GM12875 (cell line): ENCODE measurements around the gene TLL2.

Experiments
- H3K4me3 ChIP-seq: one replicate; pipeline ENCODE4 v1.5.1; 2011; ENCODE audit warnings: low read depth, low read length, control low read depth
- TF ChIP-seq, protein P1 (sequence below): IDR thresholded peaks from 2 replicates; pipeline ENCODE4 v1.5.1; 2011; ENCODE audit warnings: low read depth, mild to moderate bottlenecking, control low read depth, inconsistent platforms, low read length, moderate library complexity, borderline replicate concordance; ENCODE audit not compliant: insufficient read depth

TLL2 gene

DNA sequence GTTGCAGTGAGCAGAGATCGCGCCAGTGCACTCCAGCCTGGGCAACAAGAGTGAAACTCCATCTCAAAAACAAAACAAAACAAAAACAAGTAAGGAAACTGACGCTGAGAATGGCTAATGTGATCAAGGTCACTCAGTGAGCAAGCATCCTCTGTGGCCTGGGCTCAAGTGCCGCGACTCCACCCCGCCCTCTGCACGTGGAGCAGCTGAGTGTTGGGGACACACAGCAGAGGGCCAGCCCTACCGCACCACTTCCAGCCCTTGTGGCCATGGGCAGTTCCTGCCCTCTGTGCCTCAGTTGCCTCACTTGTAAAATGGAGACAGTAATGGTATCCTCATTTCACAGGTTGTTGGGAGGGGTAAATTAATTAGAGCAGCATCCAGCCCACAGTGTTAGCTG lies 134.0 kb downstream of the TLL2 start:
- TF ChIP-seq, protein P1, sequence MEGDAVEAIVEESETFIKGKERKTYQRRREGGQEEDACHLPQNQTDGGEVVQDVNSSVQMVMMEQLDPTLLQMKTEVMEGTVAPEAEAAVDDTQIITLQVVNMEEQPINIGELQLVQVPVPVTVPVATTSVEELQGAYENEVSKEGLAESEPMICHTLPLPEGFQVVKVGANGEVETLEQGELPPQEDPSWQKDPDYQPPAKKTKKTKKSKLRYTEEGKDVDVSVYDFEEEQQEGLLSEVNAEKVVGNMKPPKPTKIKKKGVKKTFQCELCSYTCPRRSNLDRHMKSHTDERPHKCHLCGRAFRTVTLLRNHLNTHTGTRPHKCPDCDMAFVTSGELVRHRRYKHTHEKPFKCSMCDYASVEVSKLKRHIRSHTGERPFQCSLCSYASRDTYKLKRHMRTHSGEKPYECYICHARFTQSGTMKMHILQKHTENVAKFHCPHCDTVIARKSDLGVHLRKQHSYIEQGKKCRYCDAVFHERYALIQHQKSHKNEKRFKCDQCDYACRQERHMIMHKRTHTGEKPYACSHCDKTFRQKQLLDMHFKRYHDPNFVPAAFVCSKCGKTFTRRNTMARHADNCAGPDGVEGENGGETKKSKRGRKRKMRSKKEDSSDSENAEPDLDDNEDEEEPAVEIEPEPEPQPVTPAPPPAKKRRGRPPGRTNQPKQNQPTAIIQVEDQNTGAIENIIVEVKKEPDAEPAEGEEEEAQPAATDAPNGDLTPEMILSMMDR = no peak
- H3K4me3 ChIP-seq = no peak overlapping the region

DNA sequence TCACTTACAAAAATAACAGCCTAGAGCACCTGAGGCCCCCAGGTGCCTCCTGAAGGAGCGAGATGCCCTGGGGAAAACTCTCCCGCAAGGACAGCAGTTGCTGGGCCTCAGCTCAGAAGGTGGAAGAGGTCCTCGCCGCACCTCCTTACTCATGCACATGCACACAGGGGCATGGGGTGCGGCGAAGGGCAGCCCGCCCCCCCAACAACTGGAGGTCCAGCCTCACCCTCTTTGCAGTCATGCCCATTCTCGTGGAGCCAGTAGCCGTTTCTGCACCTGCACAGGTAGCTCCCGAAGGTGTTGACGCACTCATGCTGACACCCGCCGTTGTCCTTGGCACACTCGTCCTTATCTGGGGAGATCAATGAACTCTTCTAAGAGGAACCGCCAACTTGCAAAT lies 135.0 kb downstream of the TLL2 start:
- TF ChIP-seq, protein P1 = no peak
- no peak overlapping the region for H3K4me3 ChIP-seq

DNA sequence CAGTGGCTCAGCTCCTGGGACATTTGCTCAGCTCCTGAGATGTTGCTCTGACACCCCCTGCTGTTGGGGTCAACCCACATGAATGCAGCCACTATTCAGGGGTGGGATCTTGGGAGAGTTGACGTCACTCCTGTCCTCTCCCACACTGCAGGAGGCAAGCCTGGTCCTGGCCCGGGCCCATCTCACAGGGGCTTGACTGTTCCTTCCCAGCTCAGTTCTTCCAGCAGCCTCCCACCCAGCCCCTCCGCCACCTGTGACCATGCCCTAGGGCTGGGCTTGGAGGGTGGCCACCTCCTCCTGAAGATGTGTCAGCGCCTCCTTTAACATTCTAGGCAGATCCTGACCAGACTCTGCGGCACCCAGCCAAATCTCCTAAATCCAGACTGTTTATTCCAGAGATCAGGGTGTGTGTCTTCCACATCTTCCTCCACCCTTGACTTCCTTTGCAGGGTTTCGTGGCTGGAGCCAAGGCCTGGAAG lies 135.9 kb downstream of the TLL2 start:
- TF ChIP-seq, protein P1 = no peak
- no peak overlapping the region for H3K4me3 ChIP-seq

DNA sequence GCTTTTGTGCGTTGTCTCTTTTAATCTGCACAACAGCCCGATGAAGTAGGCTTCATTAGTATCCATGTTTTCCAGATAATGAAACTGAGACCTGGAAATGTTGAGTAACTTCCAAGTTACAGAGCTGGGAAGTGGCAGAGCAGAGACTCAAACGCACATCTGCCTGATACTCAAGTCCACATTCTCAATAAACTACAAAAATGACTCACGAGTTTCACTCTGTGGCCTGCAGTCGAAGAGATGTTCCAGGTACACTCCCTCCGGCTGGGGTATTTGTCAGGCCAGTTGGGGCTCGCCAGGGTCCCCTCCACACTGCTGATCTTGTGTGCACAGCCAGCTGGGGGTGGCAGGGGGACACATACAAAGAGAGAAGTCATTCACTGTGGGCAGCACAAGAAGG lies 137.2 kb downstream of the TLL2 start:
- TF ChIP-seq, protein P1 = no peak
- no peak overlapping the region for H3K4me3 ChIP-seq

DNA sequence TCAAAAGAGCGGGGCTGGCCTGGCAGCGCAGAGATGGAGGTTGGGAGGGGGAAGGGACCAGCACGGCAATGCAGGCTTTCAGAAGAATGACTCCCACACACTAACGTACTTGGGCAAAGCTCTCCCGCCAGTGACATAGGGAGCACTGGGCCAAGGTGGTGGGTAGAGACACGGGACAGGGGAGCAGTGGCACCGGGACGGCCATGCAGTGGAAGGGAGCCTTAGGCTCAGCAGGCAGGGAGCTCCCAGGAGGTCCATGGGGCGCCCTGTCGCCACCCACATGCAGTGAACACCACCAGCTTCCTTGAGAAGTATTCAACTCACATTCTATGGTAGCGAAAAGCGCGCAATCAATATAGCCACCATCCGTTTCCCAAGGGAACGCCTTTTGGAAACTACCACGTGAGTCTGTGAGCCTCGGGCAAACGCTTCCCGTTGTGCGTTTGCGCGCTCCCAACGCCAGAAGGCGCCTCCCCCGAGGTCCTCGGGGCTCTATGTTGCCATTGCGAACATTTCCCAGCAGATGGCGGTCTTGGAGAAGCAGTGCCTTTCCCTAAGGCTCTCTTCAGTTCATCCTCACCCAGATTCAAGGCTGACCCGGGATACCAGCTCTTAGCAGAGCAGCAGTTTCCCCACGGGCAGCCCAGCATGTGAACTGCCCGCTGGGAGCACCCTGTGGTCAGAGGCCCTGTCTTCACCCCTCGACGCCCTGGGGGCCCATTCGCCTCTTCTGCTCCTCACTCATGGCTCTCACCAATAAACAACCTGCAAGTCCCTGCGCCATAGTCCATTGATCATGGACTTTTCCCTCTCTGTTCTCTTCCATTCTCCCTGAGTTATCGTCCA lies 138.5 kb downstream of the TLL2 start:
- TF ChIP-seq, protein P1 = peak; percentile 94
- peak overlapping the region; percentile 40 for H3K4me3 ChIP-seq

DNA sequence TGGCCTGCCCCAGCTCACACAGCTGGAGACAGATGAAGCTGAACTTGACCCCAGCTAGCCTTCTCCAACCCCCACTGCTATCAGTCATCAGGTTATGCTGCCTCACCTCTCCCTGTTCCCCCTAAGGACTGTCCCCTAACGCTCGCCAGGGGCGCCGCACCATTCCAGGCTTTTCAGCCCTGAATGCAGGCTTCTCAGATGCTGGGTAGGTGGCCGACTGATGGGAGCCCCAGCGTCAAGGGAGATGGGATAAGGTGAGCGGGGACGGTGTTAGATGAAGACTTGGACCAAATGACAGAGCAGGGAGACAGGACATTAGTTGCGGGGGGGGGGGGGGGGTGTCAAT lies 139.1 kb downstream of the TLL2 start:
- TF ChIP-seq, protein P1 = no peak
- no peak overlapping the region for H3K4me3 ChIP-seq

DNA sequence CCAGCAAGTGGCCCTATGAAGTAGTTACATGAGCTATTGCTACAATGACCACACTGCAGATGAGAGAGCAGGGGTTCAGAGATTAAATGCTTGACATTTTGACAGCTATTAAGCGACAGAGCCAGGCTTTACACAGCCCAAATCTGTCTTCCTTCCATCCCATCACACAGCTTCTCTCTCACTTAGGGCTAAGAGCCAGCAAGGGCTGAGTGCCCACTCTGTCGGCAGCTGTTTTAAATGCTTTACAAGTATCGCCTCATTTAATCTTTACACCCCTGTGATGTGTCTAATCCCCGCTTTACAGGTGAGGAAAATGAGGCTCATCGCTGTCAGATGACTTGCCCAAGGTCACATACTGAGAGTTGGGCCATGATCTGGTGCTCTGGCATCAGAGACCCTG lies 139.7 kb downstream of the TLL2 start:
- TF ChIP-seq, protein P1 = no peak
- no peak overlapping the region for H3K4me3 ChIP-seq
